ENCODE results near the gene PJA1. TPM values are rescaled to one million over a fixed set of nuclear protein-coding genes. Genes with fewer than 3 reads are reported as not detected.

PJA1 gene
- total and polyA plus RNA-seq, 2 donors (not counting 3 experiments of a cell fraction or from before 2014, with no cell fraction given), result 8.2 to 16.1 TPM

- Histone ChIP-seq H3K4me3 (replicated peaks in 1 of 3; ENCODE audit: insufficient read depth in 1 of 3, low read depth in 1 of 3, low read length in 3 of 3) (no peak overlapping the region), H2AFZ (ENCODE audit: low read depth, low read length) (no peak overlapping the region), H4K20me1 (replicated peaks; ENCODE audit: control insufficient read depth, extremely low read depth, insufficient read depth, low read length) (no peaks in the 10 kb centered on the region), H3K9me1 (replicated peaks; ENCODE audit: control insufficient read depth, extremely low read depth, insufficient read depth, low read length) (no peaks in the 10 kb centered on the region), H3K27me3 (ENCODE audit: control insufficient read depth in 2 of 2, insufficient read depth in 2 of 2, low read length in 2 of 2) (no peaks in the 10 kb centered on the region), H3K4me2 (ENCODE audit: insufficient read depth, low read length) (no peak overlapping the region), H3K9me3 (replicated peaks; ENCODE audit: control insufficient read depth, insufficient read depth, low read length) (no peaks in the 10 kb centered on the region), H3K4me1 (ENCODE audit: control insufficient read depth, extremely low read depth, insufficient read depth, low read length) (no peaks in the 10 kb centered on the region), H3K9ac (replicated peaks; ENCODE audit: extremely low read depth, insufficient read depth, low read length) (no peak overlapping the region), H3K36me3 (ENCODE audit: control insufficient read depth in 2 of 2, extremely low read depth in 1 of 2, insufficient read depth in 2 of 2, low read length in 2 of 2) (no peaks in the 10 kb centered on the region), H3K27ac (ENCODE audit: insufficient read depth, low read depth, low read length) (no peak overlapping the region), H3K79me2 (ENCODE audit: control insufficient read depth, insufficient read depth, low read length) (no peaks in the 10 kb centered on the region)
- POLR2A ChIA-PET, result no interaction called here
- no TSS peak for BruUV-seq (replicated peaks)
- FAIRE-seq, result no peak
- no peak for DNase-seq (ENCODE audit: low read depth, low spot score)
- dilution Hi-C loops (cut with MboI; ENCODE audit: extremely low pct_ligation_motif_present, low sequenced_read_pairs) (no loop called here), intact Hi-C loops (cut with micrococcal nuclease) (no loop called here)
- no peak for TF ChIP-seq MAX (IDR thresholded peaks at IDR 0.05; ENCODE audit: insufficient read depth, insufficient read length)
- no peak for TF ChIP-seq POLR2AphosphoS5 (IDR thresholded peaks at IDR 0.05; ENCODE audit: insufficient read depth, low read depth, low read length)
- no peak for TF ChIP-seq FOS (IDR thresholded peaks at IDR 0.05; ENCODE audit: borderline replicate concordance, insufficient read depth, low read length)
- TF ChIP-seq EZH2 (IDR thresholded peaks at IDR 0.05; ENCODE audit: borderline replicate concordance, low read depth, low read length, severe bottlenecking), result no peak
- TF ChIP-seq MYC (IDR thresholded peaks at IDR 0.05; ENCODE audit: low read depth, low read length), result no peak
- TF ChIP-seq, protein P1, sequence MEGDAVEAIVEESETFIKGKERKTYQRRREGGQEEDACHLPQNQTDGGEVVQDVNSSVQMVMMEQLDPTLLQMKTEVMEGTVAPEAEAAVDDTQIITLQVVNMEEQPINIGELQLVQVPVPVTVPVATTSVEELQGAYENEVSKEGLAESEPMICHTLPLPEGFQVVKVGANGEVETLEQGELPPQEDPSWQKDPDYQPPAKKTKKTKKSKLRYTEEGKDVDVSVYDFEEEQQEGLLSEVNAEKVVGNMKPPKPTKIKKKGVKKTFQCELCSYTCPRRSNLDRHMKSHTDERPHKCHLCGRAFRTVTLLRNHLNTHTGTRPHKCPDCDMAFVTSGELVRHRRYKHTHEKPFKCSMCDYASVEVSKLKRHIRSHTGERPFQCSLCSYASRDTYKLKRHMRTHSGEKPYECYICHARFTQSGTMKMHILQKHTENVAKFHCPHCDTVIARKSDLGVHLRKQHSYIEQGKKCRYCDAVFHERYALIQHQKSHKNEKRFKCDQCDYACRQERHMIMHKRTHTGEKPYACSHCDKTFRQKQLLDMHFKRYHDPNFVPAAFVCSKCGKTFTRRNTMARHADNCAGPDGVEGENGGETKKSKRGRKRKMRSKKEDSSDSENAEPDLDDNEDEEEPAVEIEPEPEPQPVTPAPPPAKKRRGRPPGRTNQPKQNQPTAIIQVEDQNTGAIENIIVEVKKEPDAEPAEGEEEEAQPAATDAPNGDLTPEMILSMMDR (IDR thresholded peaks at IDR 0.05; ENCODE audit: extremely low read depth in 1 of 2, insufficient read depth in 1 of 2, low read depth in 1 of 2, low read length in 2 of 2), result no peak
- no peak for TF ChIP-seq GATA2 (IDR thresholded peaks at IDR 0.05; ENCODE audit: insufficient read depth, insufficient read length, low read depth, low read length)
- TF ChIP-seq POLR2A (IDR thresholded peaks at IDR 0.05; ENCODE audit: low read depth, low read length), result no peak
- TF ChIP-seq JUN (IDR thresholded peaks at IDR 0.05; ENCODE audit: borderline replicate concordance, insufficient read depth, insufficient read length, low read depth), result no peak
- CTCF ChIA-PET, result no interaction called here
These were observed 46.4 kb upstream of the PJA1 start for GRCh38 chrX:69211701-69212100.
